Body of pancreas (tissue), 4 donors: ENCODE results near the gene SEM1. TPM values are rescaled to one million over a fixed set of nuclear protein-coding genes. Genes with fewer than 3 reads are reported as not detected.
A peak's percentile ranks its signal among the peaks of the same experiment; 100 is the strongest.
"Not testable (repeated sequence)": the region's sequence is repeated elsewhere in the genome, so short reads cannot be mapped to it uniquely, and the experiment has no call there.

Experiments used
- ATAC-seq: fragments of 150-250 bp; one replicate; pipeline ENCODE4 v1.9.1; 2016
- DNase-seq, 4 donors: peaks; one replicate each; pipeline ENCODE4 v3.0.0-alpha.2; 2019
- H3K27ac ChIP-seq, 4 donors: fragments of 200-600 bp; sonication (generic); 1 replicate in 3 of 4; 2 replicates in 1 of 4; pipeline versions ENCODE4 v1.5.1 to v1.6.1; 2016 to 2019; ENCODE audit warnings: mild to moderate bottlenecking in 1 of 4, mixed read lengths in 1 of 4, moderate library complexity in 1 of 4
- H3K27me3 ChIP-seq, 2 donors: fragments of 200-600 bp; sonication (generic); one replicate each; pipeline ENCODE4 v1.6.0; 2016; ENCODE audit warnings: mild to moderate bottlenecking in 1 of 2
- H3K36me3 ChIP-seq, 2 donors: fragments of 200-600 bp; sonication (generic); replicated peaks in 1 of 2; 2 replicates each; pipeline ENCODE4 v1.5.1; 2016; ENCODE audit warnings: low read depth in 2 of 2; ENCODE audit not compliant: insufficient read depth in 1 of 2
- H3K4me1 ChIP-seq: fragments of 200-600 bp; sonication (generic); one replicate; pipeline ENCODE4 v1.6.0; 2016
- H3K4me3 ChIP-seq, 2 donors: fragments of 200-600 bp; sonication (generic); 1 replicate in 1 of 2; 2 replicates in 1 of 2; pipeline ENCODE4 v1.5.1; 2016 to 2019
- H3K9me3 ChIP-seq, 3 donors: fragments of 200-600 bp; sonication (generic); 1 replicate in 2 of 3; 2 replicates in 1 of 3; pipeline ENCODE4 v1.5.1; 2016
- POLR2A ChIP-seq, 3 donors: fragments of 450-650 bp; IDR thresholded peaks; one replicate each; pipeline ENCODE4 v1.6.1; 2016; ENCODE audit warnings: antibody characterized with exemption in 3 of 3, mild to moderate bottlenecking in 2 of 3
- WGBS, 2 donors: methylation state at CpG; one replicate each; pipeline ENCODE4 v1.1.5; 2017; 5-methylcytosine and 5-hydroxymethylcytosine counted together
- intact Hi-C: fragments of 100-400 bp; cut with DNase I; formaldehyde crosslinking; loops from one replicate; pipeline ENCODE4 v1.15.1; 2023
- total RNA-seq, 2 donors: library from RNA; depleted of rRNA; stranded (reverse); fragments of >200 nt; gene quantifications; one replicate each; pipeline ENCODE4 v1.1.0, GENCODE V29; 2016
- TF ChIP-seq, protein P1 (sequence below), 7 experiments: fragments of 450-650 bp in 4 of 7; fragments of 200-600 bp in 3 of 7; sonication (generic) in 3 of 7; IDR thresholded peaks; one replicate each; pipeline ENCODE4 v1.5.1; 2016 to 2019; ENCODE audit warnings: antibody characterized with exemption in 7 of 7

The SEM1 gene
- 10 to 100 TPM in 1 of 2 donors, 1 to 10 TPM in 1; 6.6 to 19.7 TPM for total RNA-seq

GRCh38 chr7:96709381-96710228 is at the start of gene SEM1:
Gene SEM1 (minus strand): TSS chr7:96709846. CDS start chr7:96709763, 83 bp downstream.
- Histone ChIP-seq H3K27ac (peak within 1 kb of the TSS; percentile 48 to 88 (median 78)), H3K9me3 (no peaks in the 10 kb centered on the region), H3K4me3 (peak within 1 kb of the TSS; percentile 64 to 86), H3K4me1 (peaks cover 23% of the 10 kb centered on the region), H3K27me3 (no peaks in the 10 kb centered on the region), H3K36me3 (no peaks in the 10 kb centered on the region)
- intact Hi-C loops = no loop called here
- WGBS, 2 donors = 1% methylated on average over 31 to 46 of the region's 46 CpGs
- peak; percentile 99 for ATAC-seq
- peak; percentile 85 to 92 (median 87) for DNase-seq
- peak; percentile 34 to 86 (median 76) for TF ChIP-seq POLR2A (IDR thresholded peaks at IDR 0.05)
- TF ChIP-seq, protein P1, sequence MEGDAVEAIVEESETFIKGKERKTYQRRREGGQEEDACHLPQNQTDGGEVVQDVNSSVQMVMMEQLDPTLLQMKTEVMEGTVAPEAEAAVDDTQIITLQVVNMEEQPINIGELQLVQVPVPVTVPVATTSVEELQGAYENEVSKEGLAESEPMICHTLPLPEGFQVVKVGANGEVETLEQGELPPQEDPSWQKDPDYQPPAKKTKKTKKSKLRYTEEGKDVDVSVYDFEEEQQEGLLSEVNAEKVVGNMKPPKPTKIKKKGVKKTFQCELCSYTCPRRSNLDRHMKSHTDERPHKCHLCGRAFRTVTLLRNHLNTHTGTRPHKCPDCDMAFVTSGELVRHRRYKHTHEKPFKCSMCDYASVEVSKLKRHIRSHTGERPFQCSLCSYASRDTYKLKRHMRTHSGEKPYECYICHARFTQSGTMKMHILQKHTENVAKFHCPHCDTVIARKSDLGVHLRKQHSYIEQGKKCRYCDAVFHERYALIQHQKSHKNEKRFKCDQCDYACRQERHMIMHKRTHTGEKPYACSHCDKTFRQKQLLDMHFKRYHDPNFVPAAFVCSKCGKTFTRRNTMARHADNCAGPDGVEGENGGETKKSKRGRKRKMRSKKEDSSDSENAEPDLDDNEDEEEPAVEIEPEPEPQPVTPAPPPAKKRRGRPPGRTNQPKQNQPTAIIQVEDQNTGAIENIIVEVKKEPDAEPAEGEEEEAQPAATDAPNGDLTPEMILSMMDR (IDR thresholded peaks at IDR 0.05) = no peak

- H3K9me3 ChIP-seq, H3K4me3 ChIP-seq, H3K36me3 ChIP-seq, ATAC-seq, H3K27ac ChIP-seq, H3K4me1 ChIP-seq, intact Hi-C loops, DNase-seq, H3K27me3 ChIP-seq: not testable (repeated sequence)
- 46 to 48% methylated on average over 1 of the region's 1 CpG for WGBS, 2 donors
Observed at GRCh38 chr7:96757880-96758279, 48.2 kb upstream of the SEM1 start.

DNA sequence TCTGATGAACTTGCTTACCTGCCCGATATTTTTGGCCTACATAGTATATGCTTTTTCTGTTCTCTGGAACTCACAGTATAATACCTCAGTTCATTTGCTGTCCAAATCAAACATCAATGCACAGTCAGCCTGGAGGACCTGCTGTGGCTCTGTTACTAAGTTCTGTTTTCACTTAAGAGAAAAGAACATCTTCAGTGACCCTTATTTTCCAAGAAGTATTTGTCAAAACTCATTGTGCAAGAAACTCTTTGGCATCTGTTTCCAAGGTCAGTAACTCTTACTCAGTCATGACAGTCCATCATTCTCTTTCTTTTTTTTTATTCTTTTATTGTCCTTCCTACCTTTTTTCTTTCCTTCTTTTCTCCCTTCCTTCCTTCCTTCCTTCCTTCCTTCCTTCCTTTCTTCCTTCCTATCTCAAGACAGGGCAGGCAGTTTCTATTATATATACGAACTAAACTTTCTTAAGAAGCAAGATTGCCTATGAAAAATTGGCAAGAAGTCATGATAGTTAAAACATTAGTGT is 37.8 kb upstream of the SEM1 start:
- 64 to 72% methylated on average over 2 of the region's 2 CpGs for WGBS, 2 donors

GRCh38 chr7:96740130-96740529 is 30.5 kb upstream of the SEM1 start:
- Histone ChIP-seq H3K9me3 (no peaks in the 10 kb centered on the region), H3K36me3 (no peaks in the 10 kb centered on the region), H3K27ac (no peak overlapping the region), H3K4me3 (no peak overlapping the region), H3K4me1 (no peaks in the 10 kb centered on the region), H3K27me3 (no peaks in the 10 kb centered on the region)
- no peak for DNase-seq
- 28 to 38% methylated on average over 4 of the region's 4 CpGs for WGBS, 2 donors
- intact Hi-C loops = no loop called here
- ATAC-seq = no peak
- TF ChIP-seq, protein P1 (IDR thresholded peaks at IDR 0.05) = no peak
- no peak for TF ChIP-seq POLR2A (IDR thresholded peaks at IDR 0.05)

More for the DNA sequence above, 37.8 kb upstream of the SEM1 start:
- no peak for ATAC-seq
- TF ChIP-seq POLR2A (IDR thresholded peaks at IDR 0.05) = no peak
- TF ChIP-seq, protein P1 (IDR thresholded peaks at IDR 0.05) = no peak
- Histone ChIP-seq H3K27ac (no peak overlapping the region), H3K36me3 (no peaks in the 10 kb centered on the region), H3K9me3 (peaks cover 0 to 4% (median 0%) of the 10 kb centered on the region in 3 donors), H3K27me3 (no peaks in the 10 kb centered on the region), H3K4me3 (no peak overlapping the region), H3K4me1 (no peaks in the 10 kb centered on the region)
- intact Hi-C loops = no loop called here
- no peak for DNase-seq

- Histone ChIP-seq H3K27me3 (no peaks in the 10 kb centered on the region), H3K4me3 (no peak overlapping the region), H3K9me3 (no peaks in the 10 kb centered on the region), H3K36me3 (no peaks in the 10 kb centered on the region), H3K4me1 (no peaks in the 10 kb centered on the region), H3K27ac (no peak overlapping the region)
- 43 to 63% methylated on average over 1 of the region's 1 CpG for WGBS, 2 donors
- no peak for TF ChIP-seq POLR2A (IDR thresholded peaks at IDR 0.05)
- TF ChIP-seq, protein P1 (IDR thresholded peaks at IDR 0.05) = no peak
- DNase-seq = no peak
- ATAC-seq = no peak
- intact Hi-C loops = no loop called here
Observed at GRCh38 chr7:96739609-96740008, 30.0 kb upstream of the SEM1 start.
